AG20443 (cell line): ENCODE data around the gene KCTD15.

Experiments used
- DNase-seq: peaks from one replicate; pipeline ENCODE4 v3.0.0; 2012; ENCODE audit warnings: low spot score, mixed read lengths

The KCTD15 gene

GRCh38 chr19:33771384-33772101, 25.1 kb upstream of the KCTD15 start:
- DNase-seq, result peak; percentile 86

GRCh38 chr19:33772102-33772857, 24.4 kb upstream of the KCTD15 start:
- no peak for DNase-seq

- no peak for DNase-seq
Observed at GRCh38 chr19:33772858-33773180, 23.9 kb upstream of the KCTD15 start.

GRCh38 chr19:33773704-33774624, 22.7 kb upstream of the KCTD15 start:
- DNase-seq, result no peak

GRCh38 chr19:33774751-33775150, 21.9 kb upstream of the KCTD15 start:
- DNase-seq, result no peak

GRCh38 chr19:33775731-33776487, 20.8 kb upstream of the KCTD15 start:
- no peak for DNase-seq

GRCh38 chr19:33777351-33777750, 19.3 kb upstream of the KCTD15 start:
- no peak for DNase-seq

- DNase-seq, result no peak
Observed at GRCh38 chr19:33777753-33778088, 18.9 kb upstream of the KCTD15 start.

- peak; percentile 98 for DNase-seq
Observed at GRCh38 chr19:33778089-33778791, 18.4 kb upstream of the KCTD15 start.

- DNase-seq, result no peak
Observed at GRCh38 chr19:33779849-33780248, 16.8 kb upstream of the KCTD15 start.

GRCh38 chr19:33780251-33780650, 16.4 kb upstream of the KCTD15 start:
- DNase-seq, result no peak

- no peak for DNase-seq
Observed at GRCh38 chr19:33780746-33781145, 15.9 kb upstream of the KCTD15 start.

GRCh38 chr19:33781415-33781935, 15.2 kb upstream of the KCTD15 start:
- DNase-seq, result no peak

GRCh38 chr19:33781996-33782395, 14.7 kb upstream of the KCTD15 start:
- no peak for DNase-seq

- no peak for DNase-seq
Observed at GRCh38 chr19:33784432-33784831, 12.2 kb upstream of the KCTD15 start.

GRCh38 chr19:33785795-33786194, 10.9 kb upstream of the KCTD15 start:
- DNase-seq, result no peak

GRCh38 chr19:33788676-33789075, 8.0 kb upstream of the KCTD15 start:
- no peak for DNase-seq

- no peak for DNase-seq
Observed at GRCh38 chr19:33789344-33789743, 7.3 kb upstream of the KCTD15 start.

GRCh38 chr19:33794683-33795369, 1.8 kb upstream of the KCTD15 start:
- no peak for DNase-seq

- DNase-seq, result peak; percentile 95
Observed at GRCh38 chr19:33795370-33796163, 1.1 kb upstream of the KCTD15 start.
